Activated T-cell treated with anti-CD3 and anti-CD28 coated beads, Interleukin-2, amount 50 U/mL, for 1 hour (primary cell): Measurements from ENCODE around the gene ERBB4.
"Not testable (repeated sequence)": the region's sequence is repeated elsewhere in the genome, so short reads cannot be mapped to it uniquely, and the experiment has no call there.

Experiments
- DNase-seq: peaks from one replicate; pipeline ENCODE4 v3.0.0-alpha.2; 2020

The ERBB4 gene

DNA sequence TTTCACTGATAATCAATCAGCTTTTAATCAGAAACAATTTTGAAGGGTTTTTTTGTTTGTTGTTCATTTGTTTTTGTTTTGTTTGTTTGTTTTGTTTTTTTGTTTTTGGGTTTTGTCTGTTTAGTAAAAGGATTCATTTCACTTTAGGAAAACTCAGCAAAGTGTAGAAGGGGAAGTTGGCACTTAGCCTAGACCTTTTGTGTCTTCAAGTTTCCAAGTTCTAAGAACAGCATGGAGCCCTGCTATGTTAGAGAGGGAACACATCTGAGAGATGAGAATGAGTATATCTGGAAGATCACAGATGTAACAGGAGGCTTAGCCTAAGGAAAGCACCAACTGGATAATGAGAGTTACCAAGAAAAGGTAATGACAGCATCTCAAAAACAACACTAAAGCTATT is 501.5 kb downstream of the ERBB4 start:
- no peak for DNase-seq

DNA sequence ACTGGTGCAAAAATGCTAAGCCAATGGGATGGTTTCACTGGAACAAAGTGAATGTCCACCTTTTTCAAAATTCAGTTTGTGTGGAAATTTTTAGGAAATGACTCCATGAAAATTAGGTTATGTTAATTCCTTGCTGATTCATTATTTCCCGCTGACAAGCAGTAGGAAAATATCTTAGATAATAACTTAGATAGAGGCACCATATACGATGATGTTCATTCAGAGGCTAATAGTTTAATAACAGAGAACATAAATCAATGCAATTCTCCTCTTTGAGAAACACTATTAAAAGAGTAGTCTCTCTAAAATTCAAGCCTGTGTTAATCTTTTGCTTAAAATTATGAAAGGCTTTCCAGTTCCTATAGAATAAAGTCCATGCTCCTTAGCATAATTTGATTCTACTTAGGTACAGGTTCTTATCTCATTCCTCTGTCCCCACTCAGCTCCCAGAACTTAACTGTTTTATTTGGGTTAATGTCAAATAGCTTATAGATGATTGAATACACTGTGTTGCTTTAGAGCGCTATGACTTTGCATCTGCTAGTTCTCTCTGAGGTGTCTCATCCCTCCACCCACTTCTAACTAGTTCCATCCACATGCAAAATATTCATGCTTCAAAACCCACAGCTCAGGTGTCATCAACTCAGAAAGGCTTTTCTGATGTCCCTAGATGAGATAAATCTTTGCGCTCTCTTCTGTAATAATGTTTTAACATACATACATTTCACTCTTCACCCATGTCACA is 503.6 kb downstream of the ERBB4 start:
- no peak for DNase-seq

DNA sequence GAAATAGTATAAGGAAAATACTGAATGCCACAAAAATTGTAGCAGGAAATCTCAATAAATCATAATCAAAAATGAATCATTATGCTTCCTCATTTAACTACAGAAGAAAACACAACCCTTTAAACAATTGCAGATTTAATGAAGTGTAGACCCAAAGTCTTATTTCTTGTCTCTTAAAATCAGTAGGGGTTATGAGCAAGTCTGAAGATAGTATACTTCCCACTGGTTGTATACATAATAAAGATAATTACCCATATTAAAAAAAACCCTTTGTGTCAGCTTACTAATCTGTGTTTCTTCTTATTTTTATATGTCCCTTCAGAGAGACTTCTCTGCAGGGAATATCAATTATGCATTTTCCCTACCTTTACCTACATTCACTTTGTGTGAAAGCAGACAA is 504.7 kb downstream of the ERBB4 start:
- no peak for DNase-seq

DNA sequence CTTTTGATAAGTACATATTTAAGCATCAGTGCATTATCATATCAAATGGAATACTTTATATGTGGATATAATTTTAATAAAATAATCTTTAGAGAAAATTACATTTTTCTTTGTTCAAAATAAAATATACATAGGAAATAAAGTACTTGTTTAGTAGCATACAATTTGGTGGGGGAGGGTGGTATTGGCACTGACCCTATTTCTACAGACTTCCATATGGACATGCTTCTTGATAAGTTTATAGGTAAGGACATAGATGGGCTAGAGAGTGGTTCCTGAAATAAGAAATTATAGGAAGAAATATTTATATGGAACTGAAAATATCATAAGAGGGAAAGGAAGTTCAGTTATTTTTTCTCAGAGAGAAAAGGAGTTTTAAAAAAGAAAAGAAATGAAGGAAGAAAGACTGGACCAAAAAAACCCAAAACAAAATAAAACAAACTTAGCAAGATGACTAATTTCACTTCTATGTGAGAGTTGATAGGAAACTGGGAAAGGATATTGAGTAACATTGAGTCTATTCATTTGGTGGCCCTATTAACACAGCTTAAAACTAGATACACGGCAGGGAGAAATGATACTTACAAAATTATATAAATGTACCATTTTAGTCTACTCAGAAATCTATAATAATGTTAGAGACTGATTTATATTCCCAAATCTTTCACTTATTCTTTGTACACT is 505.9 kb downstream of the ERBB4 start:
- DNase-seq: no peak

DNA sequence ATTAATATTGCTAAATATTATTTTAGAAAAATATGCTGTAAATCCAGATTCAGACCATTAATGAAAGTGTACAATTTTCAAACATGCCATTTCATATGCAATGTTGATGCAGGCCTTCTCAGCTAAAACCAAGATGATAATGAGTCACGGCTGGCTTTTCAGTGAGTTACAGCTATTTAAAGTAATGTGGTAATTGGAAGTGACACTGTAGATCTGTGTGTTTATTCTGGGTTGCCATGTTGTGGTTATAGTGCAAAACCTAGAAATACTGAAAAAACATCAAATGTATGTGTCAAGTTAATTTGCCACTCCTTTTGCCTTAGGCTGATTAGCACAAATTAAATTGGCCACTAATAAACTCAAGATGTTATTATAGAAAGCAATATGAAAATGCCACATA is 506.6 kb downstream of the ERBB4 start:
- DNase-seq: no peak

DNA sequence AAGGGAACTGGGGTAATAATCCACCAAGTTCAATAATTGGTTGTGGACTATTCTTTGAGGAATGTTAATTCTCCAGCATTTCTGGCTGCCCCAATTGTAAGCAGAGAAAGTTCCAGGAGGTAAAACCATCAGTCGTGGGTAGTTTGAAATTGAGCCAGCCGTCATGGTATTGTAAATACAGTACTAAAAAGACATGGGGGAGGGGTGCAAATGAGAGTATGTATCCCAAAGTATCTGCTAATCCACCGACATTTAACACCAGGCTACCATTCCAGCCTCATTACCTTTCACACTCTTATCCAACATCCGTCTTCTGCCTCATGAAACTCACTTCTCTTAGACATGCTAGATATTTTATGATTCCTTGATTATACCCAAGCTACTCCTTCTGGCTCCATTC is 507.9 kb downstream of the ERBB4 start:
- DNase-seq: no peak

DNA sequence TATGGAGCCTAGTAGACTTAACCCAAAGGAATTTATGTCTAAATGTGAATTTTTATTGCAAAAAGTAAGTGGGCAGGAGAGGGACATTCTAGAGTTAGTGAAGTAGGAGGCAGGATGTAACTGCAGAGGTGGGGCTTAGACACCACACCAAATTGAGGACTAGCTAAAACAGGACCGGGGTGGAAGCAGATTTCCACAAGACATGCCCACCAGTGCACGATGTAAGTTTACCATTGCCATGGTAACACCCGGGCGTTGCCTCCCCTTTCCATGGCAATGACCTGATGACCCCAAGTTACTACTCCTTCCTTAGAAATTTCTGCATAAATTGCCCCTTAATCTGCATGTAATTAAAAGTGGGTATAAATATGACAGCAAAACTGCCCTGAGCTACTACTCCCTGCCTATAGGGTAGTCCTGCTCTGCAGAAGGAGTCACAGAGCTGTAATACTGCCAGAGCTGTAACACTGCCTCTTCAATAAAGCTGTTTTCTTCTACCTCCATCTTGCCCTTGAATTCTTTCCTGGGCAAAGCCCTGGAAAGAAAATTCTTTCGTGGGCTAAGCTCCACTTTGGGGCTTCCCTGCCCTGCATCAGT is 509.7 kb downstream of the ERBB4 start:
- DNase-seq: no peak

DNA sequence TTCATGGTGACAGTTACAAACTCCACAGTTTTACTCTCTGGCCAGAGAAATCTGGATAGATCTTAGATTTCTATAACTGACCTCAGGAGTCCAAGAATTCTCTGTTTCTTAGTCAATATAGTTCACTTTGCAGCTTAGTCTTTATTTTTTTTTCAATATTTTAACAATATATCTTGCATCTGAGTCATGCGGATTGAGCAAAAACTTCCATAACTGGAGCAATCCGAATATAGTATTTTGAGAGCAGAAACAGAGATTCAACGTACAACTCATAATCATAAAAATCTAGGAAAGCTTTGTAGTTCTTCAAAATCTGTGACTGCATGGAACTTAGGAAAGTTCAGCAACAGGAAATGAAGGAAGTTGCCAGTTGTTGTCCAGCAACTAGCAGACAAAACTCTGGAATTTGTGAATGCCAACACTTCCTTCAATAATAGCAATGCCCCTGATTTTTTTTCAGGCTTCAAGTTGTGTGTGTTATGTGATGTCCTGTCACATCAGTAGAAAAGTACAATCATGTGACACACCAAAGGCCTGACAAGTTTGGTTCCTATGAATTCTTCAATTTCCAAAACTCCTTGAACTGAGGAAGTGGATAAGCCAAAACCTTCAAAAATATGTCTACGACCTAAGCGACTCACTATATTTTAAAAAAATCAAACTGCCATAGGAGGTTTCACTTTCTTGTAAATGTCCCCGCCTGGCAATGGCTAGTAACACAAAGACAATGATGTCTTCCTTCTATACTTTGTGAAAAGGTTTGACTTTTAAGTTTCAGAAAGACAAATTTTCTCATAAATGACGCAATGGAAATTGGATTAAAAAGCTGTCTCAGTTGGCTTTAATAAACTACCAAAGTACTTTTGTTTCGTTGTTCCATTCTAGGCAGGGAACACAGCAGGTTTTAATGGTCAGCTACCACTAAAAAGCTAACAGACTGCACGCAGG is 510.6 kb downstream of the ERBB4 start:
- DNase-seq: no peak

DNA sequence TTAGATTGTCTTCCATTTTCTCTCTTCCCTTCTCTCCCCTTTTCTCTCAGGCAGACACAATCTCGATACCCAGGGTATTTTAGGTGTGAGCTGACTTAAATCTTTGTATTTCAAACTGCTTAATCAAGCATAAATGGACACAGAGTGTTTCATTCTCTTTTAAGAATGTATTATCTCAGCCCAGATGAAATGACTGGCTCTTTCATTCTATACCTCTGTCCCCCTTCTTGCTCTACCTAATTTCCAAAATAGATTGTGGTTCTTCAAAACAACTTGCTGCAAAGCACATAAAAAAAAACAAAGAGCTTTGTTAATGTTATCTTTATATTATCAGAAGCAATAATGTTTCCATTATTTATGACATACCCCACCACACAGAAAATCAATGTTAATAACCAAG is 514.6 kb downstream of the ERBB4 start:
- DNase-seq: no peak

DNA sequence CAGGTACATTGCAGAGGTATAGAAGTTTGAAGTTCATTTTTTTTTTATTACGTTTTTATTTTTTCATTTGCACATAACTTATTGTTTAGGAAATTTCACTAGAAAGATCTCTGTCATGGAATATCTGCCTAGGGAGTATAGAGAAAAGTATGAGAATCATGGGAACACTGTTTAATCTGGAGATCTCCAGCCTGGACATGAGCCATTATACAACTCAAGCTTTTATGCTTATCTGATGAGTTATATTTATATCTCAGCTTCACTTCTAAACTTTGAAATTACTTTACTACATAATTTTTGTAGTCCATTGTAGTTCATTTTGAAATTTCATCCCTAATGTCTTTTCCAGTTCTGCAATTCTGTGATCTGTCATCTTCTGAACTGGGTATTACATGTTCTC is 515.6 kb downstream of the ERBB4 start:
- DNase-seq: no peak

DNA sequence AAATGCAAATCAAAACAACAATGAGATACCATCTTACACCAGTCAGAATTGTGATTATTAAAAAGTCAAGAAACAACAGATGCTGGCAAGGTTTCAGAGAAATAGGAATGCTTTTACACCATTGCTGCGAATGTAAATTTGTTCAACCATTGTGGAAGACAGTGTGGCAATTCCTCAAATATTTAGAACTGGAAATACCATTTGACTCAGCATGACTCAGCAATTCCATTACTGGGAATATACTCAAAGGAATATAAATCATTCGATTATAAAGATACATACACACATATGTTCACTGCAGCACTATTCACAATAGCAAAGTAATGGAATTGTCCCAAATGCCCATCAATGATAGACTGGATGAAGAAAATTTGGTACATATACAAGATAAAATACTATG is 516.7 kb downstream of the ERBB4 start:
- DNase-seq: no peak

DNA sequence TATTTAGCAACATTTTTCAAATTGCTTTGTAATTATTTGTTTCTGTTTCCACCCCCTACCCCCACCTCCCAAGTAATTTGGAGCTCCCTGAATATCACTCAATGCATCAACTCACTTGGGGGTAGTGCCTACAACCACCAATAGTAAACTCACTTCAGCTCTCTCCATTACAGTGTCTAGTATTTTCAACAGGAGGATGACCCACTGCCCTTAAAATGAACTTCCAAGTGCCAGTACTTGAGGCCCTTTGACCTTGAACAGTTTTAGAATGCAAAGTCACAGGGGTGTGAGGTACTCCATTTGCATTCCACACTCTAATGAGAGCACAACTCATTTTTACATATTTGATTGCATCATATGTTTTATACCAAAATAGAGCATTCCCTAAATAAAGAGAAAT is 523.0 kb downstream of the ERBB4 start:
- DNase-seq: no peak

DNA sequence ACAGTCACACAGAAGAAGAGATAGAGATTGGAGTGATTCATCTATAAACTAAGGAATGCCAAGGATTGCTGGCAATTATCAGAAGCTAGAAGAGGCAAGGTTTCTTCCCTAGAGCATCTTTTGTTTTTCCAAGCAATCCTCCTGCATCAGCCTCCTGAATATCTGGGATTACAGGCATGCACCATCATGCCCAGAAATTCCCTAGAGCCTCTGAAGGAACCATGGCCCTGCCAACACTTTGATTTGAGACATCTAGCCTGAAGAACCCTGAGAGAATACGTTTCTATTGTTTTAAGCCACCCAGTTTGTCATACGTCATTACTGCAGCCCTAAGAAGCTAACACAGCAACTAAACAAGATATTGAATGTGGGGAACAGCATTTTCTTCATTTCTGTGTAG is 525.0 kb downstream of the ERBB4 start:
- DNase-seq: no peak

DNA sequence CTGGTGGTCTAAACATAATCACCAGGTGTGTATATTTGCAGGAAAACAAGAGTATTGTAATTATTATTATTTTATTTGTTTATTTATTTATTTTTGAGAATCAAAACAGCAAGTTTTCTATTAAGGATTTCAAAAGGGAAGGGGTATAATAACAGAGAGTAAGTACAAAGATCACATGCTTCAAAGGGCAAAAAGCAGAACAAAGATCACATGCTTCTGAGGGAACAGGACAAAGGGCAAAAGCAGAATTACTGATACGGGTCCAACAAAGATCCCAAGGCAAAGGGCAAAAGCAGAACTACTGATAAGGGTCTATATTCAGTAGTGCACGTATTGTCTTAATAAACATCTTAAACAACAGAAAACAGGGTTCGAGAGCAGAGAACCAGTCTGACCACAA is 528.3 kb downstream of the ERBB4 start:
- not testable (repeated sequence) for DNase-seq

DNA sequence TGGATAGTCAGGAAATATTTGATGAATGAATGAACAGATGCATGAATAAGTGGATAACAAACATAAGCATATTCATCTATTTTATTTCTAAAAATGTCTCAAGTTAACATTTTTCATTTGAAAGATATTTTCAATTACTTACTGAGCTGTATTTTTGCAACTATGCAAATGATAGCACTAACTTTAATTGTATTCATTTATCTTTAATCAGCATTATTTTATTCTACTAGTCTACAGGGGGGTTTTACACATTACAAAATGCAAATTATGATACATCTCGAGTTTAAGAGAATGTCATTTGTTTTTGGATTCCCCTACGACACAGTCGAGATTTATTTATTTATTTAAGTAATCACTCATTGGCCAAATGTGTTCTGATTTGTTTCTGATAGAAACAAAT is 530.6 kb downstream of the ERBB4 start:
- no peak for DNase-seq

DNA sequence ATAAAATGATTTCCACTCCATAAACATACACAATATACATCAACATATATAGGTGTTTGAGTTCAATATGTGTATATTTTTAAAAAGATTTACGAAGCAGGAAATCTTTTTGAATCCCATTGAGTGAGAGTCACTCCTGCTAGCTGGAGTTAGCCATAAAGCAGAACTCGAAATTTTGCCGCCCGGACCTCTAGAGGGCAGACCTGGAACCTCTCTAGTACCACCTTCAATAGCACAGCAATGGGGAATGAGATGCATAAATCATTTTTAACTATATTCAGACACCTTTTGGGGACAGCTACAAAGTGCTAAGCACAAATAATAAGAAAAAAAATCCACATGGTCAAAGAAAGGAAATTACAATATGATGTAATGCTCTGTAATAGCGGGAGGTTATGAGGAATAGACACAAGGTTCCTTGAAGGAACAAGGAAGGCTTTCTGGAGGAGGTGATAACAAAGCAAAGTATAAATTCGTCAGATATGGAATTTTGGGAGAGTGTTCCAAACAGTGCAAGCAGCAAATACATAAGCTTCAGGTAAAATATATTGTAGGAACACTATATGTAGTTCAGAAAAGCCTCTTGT is 533.4 kb downstream of the ERBB4 start:
- DNase-seq: no peak

DNA sequence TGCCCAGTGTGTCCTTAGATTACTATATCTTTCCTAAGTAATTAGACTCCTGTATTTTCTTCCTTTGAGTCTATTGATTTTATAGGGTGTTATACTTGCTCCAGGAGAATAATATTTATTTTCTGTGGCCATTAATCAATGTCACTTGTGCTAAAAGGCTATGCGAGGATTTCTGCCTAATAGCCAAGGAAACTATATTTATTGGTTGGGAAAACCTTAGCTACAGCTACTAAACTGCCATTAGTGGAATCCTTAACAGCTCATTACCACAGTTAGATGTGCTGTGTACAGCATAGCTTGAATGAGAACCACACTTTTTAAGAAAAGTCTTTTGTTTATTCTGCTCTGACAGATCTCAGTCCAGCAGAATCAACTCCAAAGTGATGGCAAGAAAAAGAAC is 537.3 kb downstream of the ERBB4 start:
- no peak for DNase-seq

DNA sequence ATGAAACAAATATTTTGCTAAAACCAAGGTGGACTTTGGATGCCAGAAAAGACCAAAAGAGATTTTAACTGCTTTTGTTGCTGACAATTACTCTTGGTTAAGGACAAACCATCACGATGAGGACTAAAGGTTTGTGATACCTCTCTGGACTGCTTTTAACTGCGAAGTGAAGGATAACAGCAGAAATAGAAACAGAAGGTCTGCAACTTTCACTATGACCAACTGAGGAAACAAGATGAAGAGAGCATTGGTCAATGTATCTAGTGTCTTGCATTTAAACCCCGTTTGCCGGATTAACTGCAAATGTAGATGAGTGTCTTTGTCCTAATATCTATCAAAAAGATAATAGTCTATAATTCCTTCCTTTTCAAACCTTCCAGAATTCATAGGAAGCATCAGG is 541.7 kb downstream of the ERBB4 start:
- no peak for DNase-seq

DNA sequence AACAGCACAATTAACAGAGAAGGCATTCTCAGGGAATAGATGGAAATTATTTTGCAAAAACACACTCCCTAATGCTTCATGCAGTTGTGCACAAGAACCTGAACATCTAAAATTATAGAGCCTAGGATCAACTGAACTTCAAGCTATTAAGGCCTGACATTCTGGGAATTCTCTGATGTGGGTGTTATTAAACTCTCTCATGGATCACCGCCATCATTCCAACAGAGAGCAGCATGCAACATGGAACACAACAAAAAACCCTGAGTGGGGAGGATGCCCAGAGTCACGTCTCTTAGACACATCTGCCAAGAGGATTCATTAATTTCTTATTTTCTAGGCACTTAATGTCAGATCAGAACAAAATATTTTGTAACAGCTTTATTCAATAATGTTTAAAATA is 543.8 kb downstream of the ERBB4 start:
- DNase-seq: no peak

DNA sequence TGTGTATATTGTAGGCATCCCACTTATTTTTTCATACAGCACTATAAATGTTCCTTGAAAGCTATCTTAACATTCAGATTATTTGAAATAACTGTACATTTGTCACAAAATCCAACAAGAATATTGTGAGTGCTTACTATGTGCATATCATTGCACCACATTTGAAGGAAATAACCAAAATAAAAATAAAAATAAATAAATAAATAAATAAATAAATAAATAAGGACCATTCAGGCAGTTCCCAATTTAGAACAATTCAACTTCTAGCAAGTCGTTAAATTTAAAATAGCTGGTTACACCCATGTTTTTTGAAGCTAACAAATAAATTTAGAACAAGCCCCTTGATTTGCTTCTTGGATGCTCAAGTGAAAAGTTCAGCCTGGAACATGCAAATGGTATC is 548.3 kb downstream of the ERBB4 start:
- DNase-seq: no peak

DNA sequence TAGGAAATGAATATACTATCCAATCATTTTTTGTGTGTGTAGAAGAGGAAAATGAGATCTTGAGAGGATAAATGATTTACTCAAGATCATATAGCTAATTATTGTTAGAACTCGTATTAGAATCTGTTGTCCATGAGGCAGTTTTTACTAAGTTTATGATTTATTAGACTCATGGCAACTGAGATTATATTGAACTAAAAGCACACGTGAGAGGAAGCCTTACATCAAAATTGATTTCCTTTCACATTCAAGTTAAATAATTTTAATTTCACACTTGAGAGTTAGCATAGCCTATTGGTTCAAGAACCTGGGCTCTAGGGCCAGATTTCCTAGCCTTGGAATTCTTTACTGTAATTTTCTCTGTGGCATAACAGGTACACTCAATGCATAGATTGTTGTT is 552.3 kb downstream of the ERBB4 start:
- DNase-seq: no peak

DNA sequence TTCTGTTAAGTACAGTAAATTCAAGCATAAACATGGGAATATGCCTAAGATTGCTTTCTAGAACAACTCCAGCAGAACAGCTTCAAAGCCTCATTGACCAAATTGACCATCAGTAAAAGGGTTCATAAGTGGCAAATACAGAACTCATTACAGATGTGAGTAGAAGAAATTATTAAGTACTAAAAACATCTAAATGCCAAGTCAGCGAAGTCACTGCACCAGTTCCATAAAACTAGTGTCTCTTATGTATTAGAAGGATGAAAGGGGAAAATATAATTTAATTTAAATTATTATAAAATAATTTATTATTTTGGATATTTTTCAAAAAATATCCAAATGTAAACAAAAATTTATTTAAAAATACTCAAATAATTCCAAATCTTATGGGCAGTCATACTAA is 553.2 kb downstream of the ERBB4 start:
- DNase-seq: no peak

DNA sequence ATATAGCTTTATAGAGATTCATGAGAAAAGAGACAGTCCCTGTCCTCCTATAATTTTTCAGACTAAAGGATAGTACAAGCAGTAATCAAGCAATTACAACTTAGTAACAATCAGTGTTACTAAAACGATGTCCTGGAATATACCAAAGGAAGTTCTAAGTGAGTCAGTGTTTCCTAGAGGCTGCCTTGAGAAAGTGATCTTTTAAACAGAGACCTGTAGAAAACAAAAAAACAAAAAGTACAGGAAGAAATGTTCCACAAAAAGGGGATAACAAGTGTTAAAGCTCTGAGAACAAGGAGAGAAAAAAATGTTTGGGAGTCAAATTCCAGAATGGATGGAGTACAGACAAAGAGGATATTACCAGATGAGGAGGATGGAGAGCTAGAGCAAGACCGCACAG is 556.4 kb downstream of the ERBB4 start:
- no peak for DNase-seq
